ENCODE data around the gene PTBP1. TPM values are rescaled to one million over a fixed set of nuclear protein-coding genes. Genes with fewer than 3 reads are reported as not detected.

PTBP1 gene
- total RNA-seq, 1 donor: 109 TPM

DNA sequence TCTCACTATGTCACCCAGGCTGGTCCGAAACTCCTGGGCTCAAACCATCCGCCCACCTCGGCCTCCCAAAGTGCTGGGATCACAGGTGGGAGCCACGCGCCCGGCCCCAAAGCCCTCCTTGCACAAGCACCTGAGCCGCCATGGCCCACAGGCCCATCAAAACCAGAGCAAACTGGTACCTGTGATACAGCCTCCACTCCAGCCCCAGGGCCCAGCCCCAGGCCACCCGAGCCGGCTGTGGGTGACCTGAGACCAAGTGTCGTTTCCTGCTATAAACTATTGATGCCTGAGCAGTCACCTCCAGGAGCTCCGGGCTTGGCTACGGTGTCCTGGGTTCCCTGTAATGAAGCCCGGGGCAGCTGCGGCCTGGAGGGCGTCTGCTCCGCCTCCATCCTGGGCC lies 9.7 kb upstream of the PTBP1 start:
- no peaks in the 10 kb centered on the region for H3K9me3 ChIP-seq (ENCODE audit: low read depth, low read length)
- H3K4me1 ChIP-seq (ENCODE audit: insufficient read depth, low read length): no peaks in the 10 kb centered on the region
- H3K27me3 ChIP-seq (ENCODE audit: insufficient read depth, low read length): no peaks in the 10 kb centered on the region
- H3K4me3 ChIP-seq (ENCODE audit: low read length): no peak overlapping the region

DNA sequence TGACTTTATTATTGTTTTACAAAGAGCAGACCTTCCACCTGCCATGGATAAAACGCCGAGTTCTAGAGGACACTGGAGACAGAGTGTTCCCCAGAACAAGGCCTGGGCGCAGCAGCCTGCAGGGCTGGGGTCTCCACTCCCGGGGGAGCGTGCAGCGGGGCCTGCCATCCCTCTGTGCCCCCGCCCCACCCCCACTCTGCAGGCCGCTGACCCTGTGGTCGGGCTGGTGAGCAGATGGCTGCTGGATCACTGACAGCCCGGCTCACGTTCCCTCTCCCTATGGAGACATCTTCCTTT lies 8.6 kb upstream of the PTBP1 start:
- Histone ChIP-seq H3K9me3 (ENCODE audit: low read depth, low read length) (no peaks in the 10 kb centered on the region), H3K27me3 (ENCODE audit: insufficient read depth, low read length) (no peaks in the 10 kb centered on the region), H3K4me3 (ENCODE audit: low read length) (no peak overlapping the region), H3K4me1 (ENCODE audit: insufficient read depth, low read length) (no peaks in the 10 kb centered on the region)

DNA sequence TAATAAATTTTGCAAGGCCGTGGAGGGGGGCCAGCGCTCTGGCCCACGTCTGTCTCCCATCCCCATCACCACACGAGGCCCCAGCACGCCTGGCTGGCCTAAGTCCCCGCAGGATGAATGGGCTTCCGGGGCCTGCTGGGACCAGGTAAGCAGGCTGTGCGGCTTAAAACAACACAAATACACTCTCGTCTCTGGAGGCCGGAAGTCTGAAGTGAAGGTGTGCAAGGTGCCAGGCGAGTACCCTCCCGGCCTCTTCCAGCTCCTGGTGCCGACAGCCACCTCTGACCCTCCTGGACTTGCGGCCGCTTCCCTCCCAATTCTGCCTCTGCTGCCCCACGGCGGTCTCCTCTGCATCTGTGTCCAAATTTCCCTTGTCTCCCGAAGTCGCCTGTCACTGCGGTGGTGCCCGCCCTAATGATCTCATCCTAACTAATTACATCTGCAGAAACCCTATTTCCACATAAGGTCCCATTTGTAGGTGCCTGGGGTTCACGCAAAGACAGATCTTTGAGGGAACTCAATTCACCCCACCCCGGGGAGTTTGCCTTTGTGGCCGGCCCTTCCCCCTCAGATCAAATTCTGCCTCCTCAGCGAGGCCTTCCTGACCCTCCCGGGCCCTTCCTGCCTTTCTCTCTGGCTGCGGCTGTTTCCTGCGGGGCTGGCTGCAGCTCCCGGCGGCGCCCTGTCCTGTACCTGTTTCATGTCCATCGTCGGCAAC lies 8.1 kb upstream of the PTBP1 start:
- H3K4me1 ChIP-seq (ENCODE audit: insufficient read depth, low read length): no peaks in the 10 kb centered on the region
- H3K27me3 ChIP-seq (ENCODE audit: insufficient read depth, low read length): no peaks in the 10 kb centered on the region
- no peak overlapping the region for H3K4me3 ChIP-seq (ENCODE audit: low read length)
- no peaks in the 10 kb centered on the region for H3K9me3 ChIP-seq (ENCODE audit: low read depth, low read length)

DNA sequence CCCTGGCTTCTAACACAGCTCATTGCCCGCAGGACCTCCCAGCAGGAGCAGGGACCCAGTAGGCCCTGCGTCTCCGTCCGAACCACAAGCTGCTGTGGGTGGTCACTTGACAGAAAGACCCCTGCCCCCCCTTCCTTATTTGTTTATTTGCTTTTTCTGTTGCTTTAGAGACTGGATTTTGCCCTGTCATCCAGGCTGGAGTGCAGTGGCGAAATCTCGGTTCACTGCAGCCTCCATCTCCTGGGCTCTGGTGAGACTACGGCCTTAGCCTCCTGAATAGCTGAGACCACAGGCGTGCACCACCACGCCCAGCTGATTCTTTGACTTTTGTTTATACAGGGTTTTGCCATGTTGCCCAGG lies 7.6 kb upstream of the PTBP1 start:
- no peak overlapping the region for H3K4me3 ChIP-seq (ENCODE audit: low read length)
- H3K9me3 ChIP-seq (ENCODE audit: low read depth, low read length): no peaks in the 10 kb centered on the region
- no peaks in the 10 kb centered on the region for H3K27me3 ChIP-seq (ENCODE audit: insufficient read depth, low read length)
- no peaks in the 10 kb centered on the region for H3K4me1 ChIP-seq (ENCODE audit: insufficient read depth, low read length)

- peaks cover 2% of the 10 kb centered on the region for H3K4me1 ChIP-seq (ENCODE audit: insufficient read depth, low read length)
- no peaks in the 10 kb centered on the region for H3K27me3 ChIP-seq (ENCODE audit: insufficient read depth, low read length)
- H3K9me3 ChIP-seq (ENCODE audit: low read depth, low read length): no peaks in the 10 kb centered on the region
- no peak overlapping the region for H3K4me3 ChIP-seq (ENCODE audit: low read length)
Observed at GRCh38 chr19:791007-791566, 6.2 kb upstream of the PTBP1 start.

DNA sequence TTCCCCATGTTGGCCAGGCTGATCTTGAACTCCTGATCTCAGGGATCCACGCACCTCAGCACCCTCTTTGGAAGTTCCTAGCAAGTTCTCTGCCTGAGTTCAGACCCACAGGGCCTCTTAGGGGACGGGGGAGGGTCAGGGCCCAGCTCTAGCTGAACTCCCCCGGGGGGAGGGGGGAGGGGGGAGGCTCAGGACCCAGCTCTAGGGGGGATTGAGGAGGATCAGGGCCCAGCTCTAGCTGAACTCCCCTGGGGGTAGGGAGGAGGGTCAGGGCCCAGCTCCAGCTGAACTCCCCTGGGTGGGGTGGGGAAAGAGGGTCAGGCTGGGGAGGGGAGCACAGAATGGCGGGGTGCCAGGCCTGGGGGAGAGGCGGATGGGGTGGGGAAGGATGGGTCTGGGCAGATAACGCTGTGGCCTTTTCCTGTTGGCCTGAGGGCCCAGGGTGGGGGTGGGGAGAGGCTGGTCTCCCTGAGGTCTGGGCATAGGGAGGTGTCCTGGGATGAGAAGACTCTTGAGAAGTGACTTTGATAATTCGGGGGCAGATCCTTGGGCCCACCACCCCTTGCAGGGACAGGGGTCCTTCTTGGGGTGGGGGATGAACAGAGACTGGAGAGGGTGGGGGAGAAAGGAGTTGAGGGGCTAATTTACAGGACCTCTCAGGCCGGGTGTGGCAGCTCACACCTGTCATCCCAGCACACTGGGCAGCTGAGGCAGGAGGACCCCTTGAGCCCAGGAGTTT lies 5.5 kb upstream of the PTBP1 start:
- Histone ChIP-seq H3K4me3 (ENCODE audit: low read length) (no peak overlapping the region), H3K9me3 (ENCODE audit: low read depth, low read length) (no peaks in the 10 kb centered on the region), H3K27me3 (ENCODE audit: insufficient read depth, low read length) (no peaks in the 10 kb centered on the region), H3K4me1 (ENCODE audit: insufficient read depth, low read length) (peaks cover 7% of the 10 kb centered on the region)

- H3K27me3 ChIP-seq (ENCODE audit: insufficient read depth, low read length): no peaks in the 10 kb centered on the region
- peaks cover 7% of the 10 kb centered on the region for H3K4me1 ChIP-seq (ENCODE audit: insufficient read depth, low read length)
- no peaks in the 10 kb centered on the region for H3K9me3 ChIP-seq (ENCODE audit: low read depth, low read length)
- H3K4me3 ChIP-seq (ENCODE audit: low read length): no peak overlapping the region
Observed at GRCh38 chr19:792306-792885, 4.9 kb upstream of the PTBP1 start.

GRCh38 chr19:793806-794205 lies 3.4 kb upstream of the PTBP1 start:
- Histone ChIP-seq H3K4me3 (ENCODE audit: low read length) (no peak overlapping the region), H3K4me1 (ENCODE audit: insufficient read depth, low read length) (peaks cover 15% of the 10 kb centered on the region), H3K9me3 (ENCODE audit: low read depth, low read length) (no peaks in the 10 kb centered on the region), H3K27me3 (ENCODE audit: insufficient read depth, low read length) (no peaks in the 10 kb centered on the region)

DNA sequence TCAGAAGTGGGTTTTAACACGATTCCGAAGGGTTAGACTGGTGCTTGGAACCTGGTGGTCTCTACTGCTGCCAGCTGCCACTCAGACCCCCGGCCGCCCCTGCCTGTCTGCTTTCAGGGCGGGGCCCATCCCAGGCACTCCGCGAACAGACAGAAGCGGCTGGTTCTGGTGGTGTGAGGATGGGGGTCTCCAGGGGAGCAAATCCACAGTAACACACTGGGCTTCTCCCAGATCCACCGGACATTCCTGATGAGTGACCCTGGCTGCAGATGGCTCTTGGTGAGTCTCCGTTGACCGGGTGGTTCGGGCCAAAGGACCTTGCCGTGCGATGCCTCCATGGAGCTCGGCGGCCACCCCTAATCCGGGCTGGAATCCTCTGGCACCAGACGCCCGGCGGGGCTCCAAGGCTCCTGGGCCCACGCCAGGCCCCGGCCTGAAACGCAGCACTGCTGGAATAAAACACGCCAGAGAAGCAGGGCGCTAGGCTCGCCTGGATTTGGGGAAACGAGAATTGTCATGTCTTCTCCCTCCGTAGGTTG lies 2.1 kb upstream of the PTBP1 start:
- Histone ChIP-seq H3K4me1 (ENCODE audit: insufficient read depth, low read length) (peaks cover 29% of the 10 kb centered on the region), H3K27me3 (ENCODE audit: insufficient read depth, low read length) (no peaks in the 10 kb centered on the region), H3K4me3 (ENCODE audit: low read length) (no peak overlapping the region)

GRCh38 chr19:795691-796581 lies 1.3 kb upstream of the PTBP1 start:
- Histone ChIP-seq H3K27me3 (ENCODE audit: insufficient read depth, low read length) (no peaks in the 10 kb centered on the region), H3K4me3 (ENCODE audit: low read length) (peak overlapping the region; percentile 61), H3K9me3 (ENCODE audit: low read depth, low read length) (no peaks in the 10 kb centered on the region), H3K4me1 (ENCODE audit: insufficient read depth, low read length) (peaks cover 37% of the 10 kb centered on the region)

More for the DNA sequence above, 2.1 kb upstream of the PTBP1 start:
- no peaks in the 10 kb centered on the region for H3K9me3 ChIP-seq (ENCODE audit: low read depth, low read length)

GRCh38 chr19:797528-798414 lies 519 bp downstream of the PTBP1 start:
- peak overlapping the region; percentile 78 for H3K4me3 ChIP-seq (ENCODE audit: low read length)
- H3K27me3 ChIP-seq (ENCODE audit: insufficient read depth, low read length): no peaks in the 10 kb centered on the region
- no peaks in the 10 kb centered on the region for H3K9me3 ChIP-seq (ENCODE audit: low read depth, low read length)
- peaks cover 55% of the 10 kb centered on the region for H3K4me1 ChIP-seq (ENCODE audit: insufficient read depth, low read length)

GRCh38 chr19:798415-799075 lies 1.3 kb downstream of the PTBP1 start:
- peaks cover 57% of the 10 kb centered on the region for H3K4me1 ChIP-seq (ENCODE audit: insufficient read depth, low read length)
- no peaks in the 10 kb centered on the region for H3K9me3 ChIP-seq (ENCODE audit: low read depth, low read length)
- H3K27me3 ChIP-seq (ENCODE audit: insufficient read depth, low read length): no peaks in the 10 kb centered on the region
- peak overlapping the region; percentile 78 for H3K4me3 ChIP-seq (ENCODE audit: low read length)

GRCh38 chr19:799076-799881 lies 2.0 kb downstream of the PTBP1 start:
- no peaks in the 10 kb centered on the region for H3K9me3 ChIP-seq (ENCODE audit: low read depth, low read length)
- H3K27me3 ChIP-seq (ENCODE audit: insufficient read depth, low read length): no peaks in the 10 kb centered on the region
- peaks cover 57% of the 10 kb centered on the region for H3K4me1 ChIP-seq (ENCODE audit: insufficient read depth, low read length)
- peak overlapping the region; percentile 78 for H3K4me3 ChIP-seq (ENCODE audit: low read length)

All from mononuclear cell (primary cell).